Measurements from ENCODE around the gene R3HDM1.
"Not testable (repeated sequence)": the region's sequence is repeated elsewhere in the genome, so short reads cannot be mapped to it uniquely, and the experiment has no call there.

R3HDM1 gene

DNA sequence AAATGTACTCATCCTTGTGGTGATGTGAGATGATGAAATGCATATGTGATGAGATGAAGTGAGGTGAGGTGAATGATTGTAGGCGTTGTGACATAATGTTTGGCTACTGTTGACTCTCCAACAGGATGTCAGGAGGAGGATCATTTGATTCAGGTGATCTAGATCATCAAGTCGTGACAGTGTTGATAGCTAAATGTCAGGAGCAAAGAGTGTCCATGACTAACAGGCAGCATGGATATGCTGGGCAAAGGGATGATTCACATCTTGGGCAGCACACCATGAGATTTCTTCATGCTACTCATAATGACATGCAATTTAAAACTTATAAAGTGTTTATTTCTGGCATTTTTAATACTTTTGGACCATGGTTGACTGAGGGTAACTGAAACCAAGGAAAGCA is 170.2 kb downstream of the R3HDM1 start:
- no peak for DNase-seq (ENCODE audit: insufficient read length, low spot score)
- FAIRE-seq = peak; percentile 68

DNA sequence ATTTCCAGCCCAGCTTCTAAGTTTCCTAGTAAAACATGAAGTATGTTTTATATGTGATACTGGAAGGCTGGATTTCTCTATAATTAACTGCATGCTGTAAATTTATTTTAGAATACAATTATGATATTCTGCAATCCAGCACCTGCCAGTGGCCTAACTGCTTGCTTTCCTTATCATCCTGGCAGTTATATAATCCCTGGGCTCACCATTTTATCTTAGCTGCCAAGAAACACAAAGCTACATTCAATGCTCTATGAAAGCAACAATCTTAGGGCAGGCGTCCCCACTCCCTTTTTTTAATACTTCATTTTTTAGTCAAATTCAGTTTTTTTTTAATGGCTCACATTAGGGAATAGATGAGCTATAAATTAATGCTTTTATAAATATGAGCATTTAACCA is 172.0 kb downstream of the R3HDM1 start:
- no peak for FAIRE-seq

DNA sequence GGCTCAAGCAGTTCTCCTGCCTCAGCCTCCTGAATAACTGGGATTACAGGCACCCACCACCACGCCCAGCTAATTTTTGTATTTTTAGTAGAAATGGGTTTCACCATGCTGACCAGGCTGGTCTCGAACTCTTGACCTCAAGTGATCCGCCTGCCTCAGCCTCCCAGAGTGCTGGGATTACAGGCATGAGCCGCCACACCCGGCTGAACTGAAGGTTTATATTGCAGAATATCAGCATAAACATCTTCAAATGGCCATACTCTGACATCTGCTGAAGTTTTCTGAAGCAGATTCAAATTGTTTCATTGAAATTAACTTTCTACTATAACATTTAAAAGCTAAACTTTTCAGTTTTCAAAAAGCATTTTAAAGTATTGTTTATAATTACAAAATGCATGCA is 172.8 kb downstream of the R3HDM1 start:
- not testable (repeated sequence) for DNase-seq (ENCODE audit: insufficient read length, low spot score); FAIRE-seq

More for the DNA sequence above, 172.0 kb downstream of the R3HDM1 start:
- no peak for DNase-seq (ENCODE audit: insufficient read length, low spot score)

DNA sequence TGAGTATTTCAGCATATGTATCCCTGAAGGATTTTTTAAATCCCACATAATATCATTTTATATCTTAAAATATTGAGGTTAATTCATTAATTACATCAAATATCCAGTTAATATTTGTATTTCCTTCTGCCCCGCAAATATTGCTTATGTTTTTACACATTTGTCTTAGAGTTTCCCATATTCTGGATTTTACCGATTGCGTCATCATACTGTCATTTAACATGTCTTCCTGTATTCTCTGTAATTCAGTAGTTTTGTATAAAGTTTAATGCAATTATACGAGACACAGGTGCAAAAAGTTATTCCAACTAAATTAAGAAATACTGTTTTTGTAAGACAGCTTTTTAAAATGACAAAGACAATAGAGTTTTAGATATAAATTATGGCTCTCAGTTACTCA is 176.9 kb downstream of the R3HDM1 start:
- FAIRE-seq = no peak

DNA sequence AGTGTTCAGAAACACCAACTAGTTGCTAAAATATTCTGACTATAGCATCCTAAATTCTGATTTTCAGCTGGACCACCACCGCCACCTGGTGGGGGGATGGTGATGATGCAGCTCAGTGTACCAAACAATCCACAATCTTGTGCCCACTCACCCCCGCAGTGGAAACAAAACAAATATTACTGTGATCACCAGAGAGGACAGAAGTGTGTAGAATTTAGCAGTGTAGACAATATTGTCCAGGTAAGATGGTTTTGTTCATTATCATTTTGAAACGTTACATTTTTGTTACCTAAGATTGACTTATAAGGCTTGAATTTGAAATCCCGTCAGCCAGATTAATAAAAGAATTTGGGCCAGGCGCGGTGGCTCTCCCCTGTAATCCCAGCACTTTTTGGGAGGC is 178.7 kb downstream of the R3HDM1 start:
- FAIRE-seq = peak; percentile 33
- DNase-seq (ENCODE audit: insufficient read length, low spot score) = peak; percentile 59

More for the DNA sequence above, 176.9 kb downstream of the R3HDM1 start:
- no peak for DNase-seq (ENCODE audit: insufficient read length, low spot score)

DNA sequence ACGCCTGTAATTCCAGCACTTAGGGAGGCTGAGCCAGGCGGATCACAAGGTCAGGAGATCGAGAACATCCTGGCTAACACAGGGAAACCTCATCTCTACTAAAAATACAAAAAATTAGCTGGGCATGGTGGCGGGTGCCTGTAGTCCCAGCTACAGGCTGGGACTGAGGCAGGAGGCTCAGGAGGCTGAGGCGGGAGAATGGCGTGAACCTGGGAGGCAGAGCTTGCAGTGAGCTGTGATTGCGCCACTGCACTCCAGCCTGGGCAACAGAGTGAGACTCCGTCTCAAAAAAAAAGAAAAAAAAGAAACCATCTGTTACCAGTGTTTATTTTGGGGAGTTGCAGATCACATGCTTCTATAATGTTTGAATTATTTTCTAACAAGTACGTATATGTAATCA is 183.8 kb downstream of the R3HDM1 start:
- not testable (repeated sequence) for DNase-seq (ENCODE audit: insufficient read length, low spot score); FAIRE-seq

DNA sequence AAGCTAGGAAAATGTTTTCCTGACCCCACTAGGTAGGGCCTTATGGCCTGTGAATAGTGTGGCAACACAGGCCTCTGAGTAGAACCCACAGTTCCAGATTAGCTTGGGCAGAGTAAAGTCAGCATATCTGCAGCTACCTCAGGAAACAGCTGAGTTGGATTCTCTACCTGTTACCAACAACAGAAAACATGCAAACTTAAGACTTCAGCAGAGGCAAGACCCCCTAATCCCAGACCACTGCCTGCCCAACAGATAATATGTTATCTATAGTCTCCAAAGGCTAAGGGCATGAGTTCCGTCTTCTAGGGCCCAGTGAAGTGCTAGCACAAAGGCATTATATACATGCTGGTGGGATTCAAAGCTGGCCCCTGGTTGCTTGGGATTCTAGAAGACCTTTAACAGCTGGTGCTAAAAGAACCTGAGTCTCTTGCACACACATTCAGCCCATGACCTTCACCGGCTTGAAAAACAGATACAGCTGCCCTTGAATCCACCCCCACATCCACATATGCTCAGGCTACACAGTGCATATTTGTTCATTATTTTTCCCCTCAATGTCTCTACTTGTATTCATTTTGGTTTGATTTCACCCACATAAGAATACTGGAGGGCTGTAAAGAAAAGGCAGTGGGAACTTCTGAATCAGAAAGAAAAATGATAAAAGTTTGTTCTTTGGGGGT is 196.9 kb downstream of the R3HDM1 start:
- DNase-seq (ENCODE audit: insufficient read length, low spot score) (no peak), FAIRE-seq (no peak)

DNA sequence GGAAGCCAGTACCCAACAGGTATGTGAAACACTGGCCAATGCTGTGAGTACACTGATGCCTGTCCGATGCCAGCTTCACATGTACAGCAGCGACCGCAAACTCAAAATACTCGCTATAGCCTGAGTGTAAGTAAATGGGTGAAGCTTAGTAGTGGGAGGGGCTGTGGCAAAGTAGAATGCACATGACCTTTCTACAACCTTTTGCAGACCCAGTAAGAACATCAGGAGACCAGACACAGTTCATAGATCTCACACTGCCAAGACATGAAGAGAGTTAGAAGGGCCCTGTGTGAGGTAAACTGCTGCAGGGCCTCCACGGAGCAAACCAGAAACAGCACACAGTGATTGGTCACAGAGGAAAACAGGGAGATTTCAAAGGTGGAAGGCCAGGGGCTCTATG is 201.3 kb downstream of the R3HDM1 start:
- no peak for FAIRE-seq

DNA sequence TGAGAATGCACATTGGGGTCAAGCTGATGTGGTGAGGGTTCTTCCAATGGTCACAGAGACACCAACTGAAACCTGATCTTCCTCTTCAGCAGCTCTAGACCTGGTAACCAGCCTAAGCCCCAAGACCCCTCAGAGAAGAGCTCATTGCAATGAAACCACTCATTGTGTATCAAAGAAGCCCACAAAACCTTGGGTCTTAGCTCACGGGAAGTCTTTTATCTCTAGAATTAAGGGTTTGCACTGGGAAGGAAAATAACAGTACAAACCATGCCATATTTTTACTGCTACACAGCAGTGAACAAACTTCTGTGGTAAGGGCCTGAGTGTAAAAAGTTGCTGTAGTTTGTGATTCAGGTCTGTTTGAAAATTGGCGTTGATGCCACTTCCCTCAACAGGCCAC is 201.8 kb downstream of the R3HDM1 start:
- no peak for FAIRE-seq
- no peak for DNase-seq (ENCODE audit: insufficient read length, low spot score)

More for the DNA sequence above, 201.3 kb downstream of the R3HDM1 start:
- DNase-seq (ENCODE audit: insufficient read length, low spot score) = no peak

DNA sequence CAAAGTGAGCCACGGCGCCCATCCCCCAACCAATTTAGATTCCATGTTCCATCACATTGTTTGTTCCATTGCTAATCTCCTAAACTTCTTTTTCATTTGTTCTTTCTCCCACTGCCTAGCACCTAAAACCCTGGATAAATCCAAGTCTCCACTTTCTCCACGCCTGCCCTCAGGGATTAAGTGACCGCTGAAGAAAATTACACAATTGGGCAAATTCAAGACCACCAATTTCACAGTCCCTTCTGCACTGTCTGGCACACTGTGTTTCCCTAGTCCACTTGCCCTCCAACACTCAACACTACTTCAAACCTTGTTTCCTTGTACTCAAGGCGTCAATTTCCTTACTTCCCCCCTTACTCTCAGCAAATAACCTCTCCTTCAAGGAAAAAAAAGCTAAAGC is 205.3 kb downstream of the R3HDM1 start:
- DNase-seq (ENCODE audit: insufficient read length, low spot score) = no peak
- FAIRE-seq = no peak

DNA sequence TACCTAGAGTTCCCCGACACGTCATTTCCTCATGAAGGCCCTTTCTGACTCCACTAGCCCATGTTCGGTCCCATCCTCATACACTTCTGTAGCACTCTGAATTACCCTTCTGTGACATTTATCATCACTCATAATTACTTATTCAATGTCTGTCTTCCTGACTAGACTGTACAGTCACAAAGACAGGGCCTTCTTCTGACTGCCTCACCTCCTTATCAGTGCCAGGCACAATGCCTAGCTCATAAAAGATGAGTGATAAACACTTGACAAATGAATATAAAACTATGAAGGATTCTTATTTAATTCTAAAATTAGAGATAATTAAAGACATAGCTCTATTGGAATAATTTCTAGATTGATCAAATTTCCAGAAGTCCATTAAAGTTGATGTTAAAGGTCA is 208.9 kb downstream of the R3HDM1 start:
- no peak for DNase-seq (ENCODE audit: insufficient read length, low spot score)
- FAIRE-seq = no peak

DNA sequence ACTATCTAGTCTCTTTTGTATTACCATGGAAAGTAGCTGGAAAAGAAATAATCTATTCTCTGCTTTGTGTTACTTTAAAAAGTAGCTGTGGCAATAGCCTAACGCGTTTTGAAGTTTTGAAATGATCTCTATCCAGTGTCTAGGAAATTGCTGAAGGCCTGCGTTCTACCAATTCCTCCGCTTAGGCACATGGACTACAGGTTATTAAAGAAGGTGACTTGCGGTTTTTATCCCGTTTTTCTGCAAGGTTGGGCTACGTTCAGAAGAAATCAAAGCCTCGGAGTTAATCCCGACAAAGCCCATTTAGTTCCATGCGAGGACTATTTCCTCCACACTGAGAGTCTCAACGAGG is 209.7 kb downstream of the R3HDM1 start:
- no peak for FAIRE-seq
- no peak for DNase-seq (ENCODE audit: insufficient read length, low spot score)

DNA sequence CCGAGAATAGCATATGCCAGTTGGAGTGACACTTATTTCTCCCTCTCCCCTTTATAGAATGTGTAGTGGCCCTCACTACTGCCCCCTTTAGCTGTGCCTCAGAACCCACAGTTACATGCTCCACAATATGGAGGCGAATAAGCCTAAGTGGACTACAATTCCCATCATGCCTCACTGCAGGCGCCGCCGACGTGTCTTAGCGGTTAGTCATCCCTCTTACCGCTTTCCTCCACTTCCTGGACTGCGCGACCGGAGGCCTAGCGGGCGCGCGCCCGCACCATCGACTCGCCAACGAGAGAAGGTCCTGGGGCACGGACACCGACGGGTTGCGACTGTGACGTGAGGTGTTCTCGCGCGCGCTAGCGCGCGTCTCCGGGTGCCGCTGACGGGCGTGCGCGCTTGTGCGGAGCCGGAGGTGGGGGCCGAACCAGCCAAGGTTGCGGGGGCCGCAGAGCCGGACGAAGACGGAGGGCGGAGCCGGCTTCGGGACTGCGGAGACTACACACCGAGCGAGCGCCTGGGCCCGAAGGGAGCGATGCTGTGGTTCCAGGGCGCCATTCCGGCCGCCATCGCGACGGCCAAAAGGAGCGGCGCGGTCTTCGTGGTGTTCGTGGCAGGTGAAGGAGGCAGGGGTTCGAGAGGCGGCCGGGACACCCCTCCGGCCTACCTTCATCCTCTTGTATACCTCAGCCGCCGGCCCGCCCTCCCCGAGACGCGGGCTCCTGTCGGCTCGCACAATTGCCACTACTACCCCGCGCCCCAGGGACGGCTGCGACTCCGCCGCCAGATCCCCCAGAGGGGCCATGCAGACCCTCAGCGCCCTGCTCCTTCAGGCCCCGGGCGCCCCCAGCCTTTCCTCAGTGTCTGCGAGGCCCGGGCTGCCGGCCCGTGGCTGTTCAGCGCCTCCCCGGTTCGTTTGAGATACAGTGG is 210.4 kb downstream of the R3HDM1 start, which contains the start of gene UBXN4:
TSS of gene UBXN4 (plus strand) at position 461 of the 930 bp plus-strand sequence. CDS start at position 536, 75 bp downstream.
- peak; percentile 93 for FAIRE-seq
- peak; percentile 96 for DNase-seq (ENCODE audit: insufficient read length, low spot score)

DNA sequence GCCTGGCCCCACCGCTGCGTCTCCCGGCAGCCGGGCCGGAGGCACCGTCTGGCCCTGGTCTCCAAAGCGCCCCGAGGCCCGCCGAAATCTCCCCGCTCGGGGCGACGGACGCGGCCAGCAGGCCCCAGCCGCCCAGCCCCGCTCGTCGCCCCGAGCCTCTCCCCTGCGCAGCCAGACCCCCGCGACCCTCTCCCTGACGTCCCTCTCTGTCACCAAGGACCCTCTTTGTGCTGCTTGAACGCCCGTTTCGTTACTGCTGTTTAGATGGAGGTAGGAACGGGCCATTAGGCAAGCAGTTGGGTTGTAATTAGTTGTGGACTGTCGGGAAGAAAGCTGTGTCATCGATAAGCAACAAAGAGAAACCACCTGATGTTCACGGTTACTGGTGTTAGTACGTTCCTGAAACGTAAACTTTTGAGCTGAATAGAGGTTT is 211.1 kb downstream of the R3HDM1 start:
- FAIRE-seq (no peak), DNase-seq (ENCODE audit: insufficient read length, low spot score) (peak; percentile 31)

DNA sequence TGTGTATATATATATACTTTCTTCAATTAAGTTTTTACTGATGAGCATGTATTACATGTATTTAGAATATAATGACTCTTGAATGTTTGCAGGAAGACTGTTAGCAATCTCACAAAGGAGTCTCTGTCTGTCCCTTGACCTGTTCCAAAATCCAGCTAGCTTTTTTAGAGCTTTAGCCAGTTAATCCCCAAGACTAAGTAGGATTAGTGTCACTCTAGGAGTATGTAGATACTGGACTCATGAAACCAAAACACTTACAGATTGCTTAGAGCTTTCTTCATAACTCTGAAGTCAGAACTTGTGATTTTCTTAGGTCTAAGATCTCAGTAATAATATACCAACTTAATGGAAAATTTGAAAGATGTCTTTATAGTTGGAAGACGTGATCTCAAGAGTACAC is 212.6 kb downstream of the R3HDM1 start:
- DNase-seq (ENCODE audit: insufficient read length, low spot score) (no peak), FAIRE-seq (no peak)

DNA sequence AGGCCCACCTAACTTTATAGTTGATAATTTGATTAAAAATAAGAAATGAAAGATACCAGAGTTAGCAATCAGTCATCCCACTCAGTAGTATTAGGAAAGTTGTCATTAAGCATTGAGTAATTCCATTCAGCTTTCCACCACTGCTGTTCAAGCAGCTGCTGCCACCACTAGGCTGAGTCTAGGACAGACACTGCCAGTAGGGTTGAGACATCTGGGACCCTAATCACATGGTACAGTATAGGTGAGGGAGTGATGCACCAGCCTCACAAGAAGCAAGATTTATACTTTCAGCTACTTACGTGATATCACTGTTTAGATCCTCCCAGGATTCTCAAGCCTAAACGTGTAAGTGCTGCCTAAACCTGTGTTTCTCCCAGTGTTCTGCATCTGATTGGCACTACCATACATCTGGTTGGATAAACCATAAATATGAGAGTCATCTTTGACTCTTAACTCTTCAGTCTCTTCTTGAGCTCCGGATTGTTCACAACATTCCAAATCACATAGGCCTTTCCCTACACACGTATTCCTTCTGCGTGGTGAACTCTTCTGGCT is 213.6 kb downstream of the R3HDM1 start:
- peak; percentile 40 for DNase-seq (ENCODE audit: insufficient read length, low spot score)
- FAIRE-seq = peak; percentile 66

DNA sequence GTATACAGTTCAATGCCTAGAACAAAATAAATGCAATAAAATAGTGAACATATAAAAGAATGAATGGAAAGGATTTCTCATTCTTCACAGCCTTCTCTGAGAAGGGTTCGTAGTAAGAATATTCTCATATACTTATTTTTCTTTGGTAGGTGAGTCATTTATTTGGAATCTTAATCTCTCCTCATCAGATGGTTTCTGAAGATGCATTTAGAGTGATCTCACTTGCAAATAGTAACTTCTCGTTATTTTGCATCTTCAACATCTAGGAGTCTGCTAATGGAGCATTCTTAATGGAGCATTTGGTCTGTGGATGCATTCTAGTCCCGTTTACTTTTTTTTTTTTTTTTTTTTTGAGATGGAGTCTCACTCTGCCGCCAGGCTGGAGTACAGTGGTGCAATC is 214.3 kb downstream of the R3HDM1 start:
- FAIRE-seq = no peak
- DNase-seq (ENCODE audit: insufficient read length, low spot score) = peak; percentile 46

DNA sequence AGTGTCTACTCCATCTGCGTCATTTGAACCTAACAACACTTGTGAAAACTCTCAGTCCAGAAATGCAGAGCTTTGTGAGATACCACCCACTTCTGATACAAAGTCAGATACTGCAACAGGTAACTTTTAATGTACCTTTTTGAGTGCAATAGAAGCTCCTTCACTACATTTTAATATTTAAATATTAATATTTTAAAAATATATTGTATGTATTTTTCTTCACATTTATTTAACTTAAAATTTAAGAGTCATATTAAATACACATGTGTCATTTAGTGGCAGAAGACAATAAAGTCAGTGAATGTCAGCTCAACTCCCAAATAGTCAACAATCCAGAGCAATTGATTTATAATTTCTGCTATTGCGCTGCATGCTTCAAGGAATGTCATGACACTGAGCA is 224.3 kb downstream of the R3HDM1 start:
- DNase-seq (ENCODE audit: insufficient read length, low spot score) (no peak), FAIRE-seq (no peak)

DNA sequence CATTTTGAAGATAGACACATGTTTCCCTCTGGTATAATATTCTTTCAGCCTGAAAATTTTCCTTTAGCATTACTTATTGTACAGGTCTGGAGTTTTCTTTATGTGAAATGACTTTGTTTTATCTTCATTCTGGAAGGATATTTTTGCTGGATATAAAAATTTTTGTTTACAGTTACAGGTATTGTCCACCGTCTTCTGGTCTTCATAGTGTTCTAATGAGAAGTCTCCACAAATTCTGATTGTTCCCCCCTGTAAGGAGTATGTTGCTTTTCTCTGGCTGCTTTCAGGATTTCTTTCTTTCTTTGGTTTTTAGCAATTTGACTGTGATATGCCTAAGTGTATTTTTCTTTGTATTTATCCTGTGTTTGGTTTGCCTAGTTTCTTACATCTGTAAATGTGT is 225.4 kb downstream of the R3HDM1 start:
- DNase-seq (ENCODE audit: insufficient read length, low spot score) (no peak), FAIRE-seq (no peak)

DNA sequence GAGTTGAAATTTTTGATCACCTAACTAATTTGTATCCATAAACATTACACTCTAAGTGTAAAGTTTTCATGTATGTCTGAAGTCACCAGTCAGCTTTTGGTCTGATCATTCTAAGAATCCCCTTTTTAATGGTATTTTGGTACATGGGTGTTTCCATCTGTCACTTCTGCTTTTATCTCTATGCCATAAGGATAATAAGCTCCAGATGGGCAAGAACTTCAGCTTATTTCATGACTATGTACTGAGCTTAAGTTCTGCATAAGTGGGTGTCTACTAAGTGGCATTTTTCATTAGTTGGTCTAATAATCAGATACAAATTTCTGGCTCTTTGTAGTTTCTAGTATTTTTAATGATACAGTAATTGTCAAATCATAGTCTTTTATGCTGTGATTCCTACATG is 230.7 kb downstream of the R3HDM1 start:
- DNase-seq (ENCODE audit: insufficient read length, low spot score) = no peak
- FAIRE-seq = no peak

DNA sequence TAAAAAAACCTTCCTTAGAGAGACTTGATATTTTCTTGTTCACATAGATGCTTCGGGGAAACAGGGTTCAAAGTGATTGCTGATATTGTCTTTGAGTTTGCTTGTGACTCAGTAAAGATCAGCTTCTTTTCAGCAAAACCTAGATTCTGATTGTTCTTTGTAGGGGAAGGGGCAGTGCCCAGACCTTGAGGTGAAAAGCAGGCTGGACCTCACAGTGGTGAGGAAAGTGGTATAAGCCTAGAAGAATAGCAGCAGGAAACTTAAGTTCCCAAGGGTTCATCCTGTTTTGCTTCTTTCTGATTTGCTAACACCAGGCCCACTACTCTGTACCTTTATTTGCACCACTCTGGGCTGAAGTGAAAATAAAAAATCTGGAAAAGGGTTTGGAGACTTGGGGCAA is 231.2 kb downstream of the R3HDM1 start:
- DNase-seq (ENCODE audit: insufficient read length, low spot score) = no peak
- FAIRE-seq = no peak

Measured in HTR-8/SVneo (cell line).